MCF 10A (cell line): Measurements from ENCODE around the gene KIF18B. TPM values are rescaled to one million over a fixed set of nuclear protein-coding genes. Genes with fewer than 3 reads are reported as not detected.
A peak's percentile ranks its signal among the peaks of the same experiment; 100 is the strongest.

Experiments
- BruUV-seq: library from RNA; stranded (reverse); fragments of 400-500 nt; replicated peaks from 2 replicates; lab custom pipeline; 2021; lab: Mats Ljungman, UMichigan
- CTCF ChIA-PET: fragments of 300-600 bp; sonication (Branson Sonifier 250); formaldehyde crosslinking; extraction: SDS; loops from one replicate; lab custom pipeline; 2021; ENCODE audit warnings: antibody characterized with exemption, inconsistent platforms; lab: Yijun Ruan, JAX
- POLR2A ChIA-PET: fragments of 300-600, 350-650 bp; sonication (Branson Sonifier 250); formaldehyde crosslinking; extraction: SDS; loops from one replicate; lab custom pipeline; 2020; ENCODE audit warnings: antibody characterized with exemption, inconsistent platforms; lab: Yijun Ruan, JAX
- DNase-seq: peaks from one replicate; pipeline ENCODE4 v3.0.0-alpha.2; 2018; ENCODE audit not compliant: unreplicated experiment
- H3K27ac Mint-ChIP-seq: one replicate; pipeline ENCODE4 v1.8.0; 2022; ENCODE audit warnings: mild to moderate bottlenecking, low read depth, mixed read lengths; ENCODE audit not compliant: unreplicated experiment
- H3K27me3 Mint-ChIP-seq: one replicate; pipeline ENCODE4 v1.8.0; 2022; ENCODE audit warnings: mixed read lengths; ENCODE audit not compliant: insufficient read depth, unreplicated experiment
- H3K36me3 Mint-ChIP-seq: one replicate; pipeline ENCODE4 v1.8.0; 2022; ENCODE audit warnings: mild to moderate bottlenecking, moderate library complexity, mixed read lengths; ENCODE audit not compliant: insufficient read depth, unreplicated experiment
- H3K4me1 Mint-ChIP-seq: one replicate; pipeline ENCODE4 v1.8.0; 2022; ENCODE audit warnings: mixed read lengths; ENCODE audit not compliant: insufficient read depth, unreplicated experiment
- H3K4me3 Mint-ChIP-seq: one replicate; pipeline ENCODE4 v1.8.0; 2022; ENCODE audit warnings: mild to moderate bottlenecking, moderate library complexity, mixed read lengths; ENCODE audit not compliant: unreplicated experiment
- H3K9me3 Mint-ChIP-seq: one replicate; pipeline ENCODE4 v1.8.0; 2022; ENCODE audit warnings: mixed read lengths; ENCODE audit not compliant: unreplicated experiment
- intact Hi-C: fragments of 100-400 bp; cut with micrococcal nuclease; formaldehyde crosslinking; loops from 2 replicates; pipeline ENCODE4 v1.14.1; 2022
- total RNA-seq: library from RNA; stranded (reverse); gene quantifications from 2 replicates; pipeline ENCODE4 v1.2.3, GENCODE V29; 2022
- TF ChIP-seq, protein P1 (sequence below): fragments of 200-600 bp; IDR thresholded peaks from one replicate; pipeline ENCODE4 v1.8.0; 2022; ENCODE audit warnings: antibody characterized with exemption, mild to moderate bottlenecking; ENCODE audit not compliant: unreplicated experiment

Gene KIF18B
- total RNA-seq, 1 experiment from 2014 or later: 17.5 TPM

GRCh38 chr17:44961921-44962350 is 14.4 kb upstream of the KIF18B start:
- no TSS peak for BruUV-seq

DNA sequence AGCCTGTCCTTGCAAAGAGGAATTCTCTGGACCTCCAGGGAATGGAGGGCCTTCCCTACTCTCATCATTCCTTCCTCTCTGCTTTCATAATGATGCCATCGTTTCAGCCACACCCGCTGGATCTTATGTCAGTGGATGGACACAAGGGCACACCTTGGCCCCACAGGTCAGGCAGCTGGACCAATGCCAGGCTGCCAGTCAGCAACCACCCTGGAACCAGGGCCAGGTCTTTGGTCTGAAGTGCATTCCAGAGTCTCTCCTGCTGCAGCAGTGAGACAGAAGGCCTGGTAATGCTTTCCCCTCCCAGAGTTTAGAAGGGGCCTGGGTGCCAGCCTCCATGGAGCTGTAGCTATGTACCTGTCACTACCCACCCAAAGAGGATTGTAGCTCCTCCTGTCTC is 13.1 kb upstream of the KIF18B start:
- no peak overlapping the region for H3K4me3 Mint-ChIP-seq
- no peaks in the 10 kb centered on the region for H3K36me3 Mint-ChIP-seq
- intact Hi-C loops: no loop called here
- H3K27ac Mint-ChIP-seq: no peak overlapping the region
- H3K9me3 Mint-ChIP-seq: no peaks in the 10 kb centered on the region
- H3K4me1 Mint-ChIP-seq: peaks cover 8% of the 10 kb centered on the region
- TF ChIP-seq, protein P1, sequence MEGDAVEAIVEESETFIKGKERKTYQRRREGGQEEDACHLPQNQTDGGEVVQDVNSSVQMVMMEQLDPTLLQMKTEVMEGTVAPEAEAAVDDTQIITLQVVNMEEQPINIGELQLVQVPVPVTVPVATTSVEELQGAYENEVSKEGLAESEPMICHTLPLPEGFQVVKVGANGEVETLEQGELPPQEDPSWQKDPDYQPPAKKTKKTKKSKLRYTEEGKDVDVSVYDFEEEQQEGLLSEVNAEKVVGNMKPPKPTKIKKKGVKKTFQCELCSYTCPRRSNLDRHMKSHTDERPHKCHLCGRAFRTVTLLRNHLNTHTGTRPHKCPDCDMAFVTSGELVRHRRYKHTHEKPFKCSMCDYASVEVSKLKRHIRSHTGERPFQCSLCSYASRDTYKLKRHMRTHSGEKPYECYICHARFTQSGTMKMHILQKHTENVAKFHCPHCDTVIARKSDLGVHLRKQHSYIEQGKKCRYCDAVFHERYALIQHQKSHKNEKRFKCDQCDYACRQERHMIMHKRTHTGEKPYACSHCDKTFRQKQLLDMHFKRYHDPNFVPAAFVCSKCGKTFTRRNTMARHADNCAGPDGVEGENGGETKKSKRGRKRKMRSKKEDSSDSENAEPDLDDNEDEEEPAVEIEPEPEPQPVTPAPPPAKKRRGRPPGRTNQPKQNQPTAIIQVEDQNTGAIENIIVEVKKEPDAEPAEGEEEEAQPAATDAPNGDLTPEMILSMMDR: no peak
- CTCF ChIA-PET: interaction anchor here (1.1 kb wide), 1 partner anchor 10 kb away, joined by 4 read pairs; no protein-coding TSS in a partner anchor
- no peaks in the 10 kb centered on the region for H3K27me3 Mint-ChIP-seq
- peak; percentile 50 for DNase-seq
- no TSS peak for BruUV-seq
- POLR2A ChIA-PET: interaction anchor here (1.1 kb wide), 1 partner anchor 38 kb away, joined by 3 read pairs; no protein-coding TSS in a partner anchor

More at GRCh38 chr17:44961921-44962350, 14.4 kb upstream of the KIF18B start:
- DNase-seq: no peak
- intact Hi-C loops: no loop called here
- TF ChIP-seq, protein P1: no peak
- no peaks in the 10 kb centered on the region for H3K36me3 Mint-ChIP-seq
- ChIA-PET CTCF (interaction anchor here (0.6 to 1.1 kb wide), 4 partner anchors 9 to 856 kb away, joined by 3 to 4 read pairs (median 3); no protein-coding TSS in a partner anchor), POLR2A (interaction anchor here (0.7 to 1.1 kb wide), 3 partner anchors 9 to 53 kb away, joined by 3 to 6 read pairs (median 3); no protein-coding TSS in a partner anchor)
- no peaks in the 10 kb centered on the region for H3K9me3 Mint-ChIP-seq
- no peak overlapping the region for H3K27ac Mint-ChIP-seq
- no peaks in the 10 kb centered on the region for H3K27me3 Mint-ChIP-seq
- peaks cover 13% of the 10 kb centered on the region for H3K4me1 Mint-ChIP-seq
- no peak overlapping the region for H3K4me3 Mint-ChIP-seq

DNA sequence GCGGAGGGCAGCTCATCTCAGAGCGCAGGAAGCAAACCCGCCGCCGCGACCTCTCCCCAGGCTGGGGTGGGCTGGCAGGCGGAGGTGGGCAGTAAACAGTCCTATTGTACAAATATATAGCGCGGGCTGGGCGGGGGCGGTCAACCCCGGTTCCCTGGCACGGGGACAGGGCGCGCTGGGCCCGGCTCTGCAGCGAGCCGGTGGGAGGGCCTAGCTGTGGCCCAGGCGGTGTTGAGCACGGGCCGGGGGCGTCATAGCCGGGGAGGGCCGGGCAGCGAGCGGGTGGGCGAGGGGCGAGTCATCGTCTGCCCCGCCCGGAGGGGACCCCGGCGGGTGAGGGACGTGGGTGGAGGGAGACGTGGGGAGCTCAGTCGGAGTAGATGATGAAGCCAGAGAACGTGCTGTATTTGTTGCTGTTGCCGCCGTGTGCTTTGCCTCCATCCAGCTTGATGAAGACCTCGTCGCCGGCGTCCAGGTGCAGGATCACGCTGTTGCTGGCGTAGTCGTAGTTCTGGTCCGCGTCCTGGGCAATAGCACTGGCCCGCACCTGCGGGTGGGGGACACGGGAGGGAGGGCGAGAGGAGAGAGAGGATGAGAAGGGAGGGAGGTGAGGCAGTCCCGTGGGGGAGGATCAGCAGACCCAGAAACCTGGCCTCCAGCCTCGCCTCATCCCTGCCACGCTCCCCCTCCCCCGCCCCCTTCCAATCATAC is 12.4 kb upstream of the KIF18B start:
- Mint-ChIP-seq H3K27me3 (no peaks in the 10 kb centered on the region), H3K27ac (no peak overlapping the region), H3K36me3 (no peaks in the 10 kb centered on the region), H3K4me3 (no peak overlapping the region), H3K4me1 (peaks cover 6% of the 10 kb centered on the region), H3K9me3 (no peaks in the 10 kb centered on the region)
- DNase-seq: no peak
- ChIA-PET CTCF (no interaction called here), POLR2A (interaction anchor here (1.1 kb wide), 1 partner anchor 39 kb away, joined by 3 read pairs; no protein-coding TSS in a partner anchor)
- no TSS peak for BruUV-seq
- TF ChIP-seq, protein P1: no peak
- intact Hi-C loops: no loop called here
